Measurements from ENCODE around the gene IL18. TPM values are rescaled to one million over a fixed set of nuclear protein-coding genes. Genes with fewer than 3 reads are reported as not detected.

IL18 gene
- total and polyA plus RNA-seq, 2 donors, result 7.3 to 22.4 TPM

Other genes starting within 250 kb of the IL18 start
- 1.3 TPM for gene C11orf52, start 245.2 kb downstream of the IL18 start, total RNA-seq
- gene C11orf52, start 245.2 kb downstream of the IL18 start, polyA plus RNA-seq, result 3.6 TPM
- gene DIXDC1, start 226.8 kb downstream of the IL18 start, total RNA-seq, result 2.8 TPM
- 2.8 TPM for gene DIXDC1, start 226.8 kb downstream of the IL18 start, polyA plus RNA-seq
- 28.8 TPM for gene DLAT, start 138.7 kb downstream of the IL18 start, total RNA-seq
- 13.3 TPM for gene DLAT, start 138.7 kb downstream of the IL18 start, polyA plus RNA-seq
- gene PIH1D2, start 90.1 kb downstream of the IL18 start, total RNA-seq, result 1.6 TPM
- 1.4 TPM for gene PIH1D2, start 90.1 kb downstream of the IL18 start, polyA plus RNA-seq
- gene NKAPD1, start 89.8 kb downstream of the IL18 start, total RNA-seq, result 27.0 TPM
- gene NKAPD1, start 89.8 kb downstream of the IL18 start, polyA plus RNA-seq, result 23.3 TPM
- 105 TPM for gene TIMM8B, start 77.3 kb downstream of the IL18 start, total RNA-seq
- 81.6 TPM for gene TIMM8B, start 77.3 kb downstream of the IL18 start, polyA plus RNA-seq
- 95.1 TPM for gene SDHD, start 77.2 kb downstream of the IL18 start, total RNA-seq
- gene SDHD, start 77.2 kb downstream of the IL18 start, polyA plus RNA-seq, result 132 TPM
- gene TEX12, start 3.3 kb upstream of the IL18 start, total RNA-seq, result 0.09 TPM
- gene TEX12, start 3.3 kb upstream of the IL18 start, polyA plus RNA-seq, result 0.37 TPM
- gene BCO2, start 11.4 kb upstream of the IL18 start, total RNA-seq, result 1.4 TPM
- gene BCO2, start 11.4 kb upstream of the IL18 start, polyA plus RNA-seq, result 5.5 TPM
- gene PTS, start 62.3 kb upstream of the IL18 start, total RNA-seq, result 18.7 TPM
- gene PTS, start 62.3 kb upstream of the IL18 start, polyA plus RNA-seq, result 42.4 TPM
- gene PLET1, start 96.8 kb upstream of the IL18 start, total RNA-seq, result 0.09 TPM
- gene PLET1, start 96.8 kb upstream of the IL18 start, polyA plus RNA-seq, result 0.23 TPM